Upper lobe of left lung (tissue), 4 donors: ENCODE data around the gene PCNX3.

Source experiments
- CTCF ChIP-seq, 6 experiments: fragments of 450-650 bp in 4 of 6; fragments of 200-600 bp in 2 of 6; sonication (generic) in 2 of 6; IDR thresholded peaks; one replicate each; pipeline ENCODE4 v1.5.1; 2016 to 2019; ENCODE audit warnings: antibody characterized with exemption in 6 of 6
- EP300 ChIP-seq, 4 donors: sonication (generic); formaldehyde crosslinking; IDR thresholded peaks; one replicate each; pipeline ENCODE4 v1.5.1; 2017; ENCODE audit warnings: antibody characterized with exemption in 4 of 4, control low read depth in 2 of 4
- POLR2A ChIP-seq, 4 donors: fragments of 450-650 bp; IDR thresholded peaks; one replicate each; pipeline ENCODE4 v1.5.1; 2016 to 2017; ENCODE audit warnings: antibody characterized with exemption in 4 of 4, mild to moderate bottlenecking in 2 of 4
- POLR2AphosphoS5 ChIP-seq, 2 donors: sonication (generic); formaldehyde crosslinking; IDR thresholded peaks; one replicate each; pipeline ENCODE4 v1.5.1; 2017; ENCODE audit warnings: antibody characterized with exemption in 2 of 2

GRCh38 chr11:65620666-65621065 is 5.1 kb downstream of the PCNX3 start:
- no peak for TF ChIP-seq POLR2A (IDR thresholded peaks at IDR 0.05)
- TF ChIP-seq EP300 (IDR thresholded peaks at IDR 0.05): no peak
- TF ChIP-seq CTCF (IDR thresholded peaks at IDR 0.05): no peak
- no peak for TF ChIP-seq POLR2AphosphoS5 (IDR thresholded peaks at IDR 0.05)
